Heart left ventricle (tissue), 16 donors: Measurements from ENCODE around the gene SLC17A3. TPM values are rescaled to one million over a fixed set of nuclear protein-coding genes. Genes with fewer than 3 reads are reported as not detected.

ENCODE experiments used
- ATAC-seq, 4 donors: fragments of 200-7000 bp; cut with Tn5 transposase; one replicate each; pipeline ENCODE4 v1.9.1; 2020 to 2022; ENCODE audit warnings: moderate library complexity in 4 of 4, mild to moderate bottlenecking in 3 of 4, moderate number of reproducible peaks in 1 of 4
- DNase-seq, 5 donors: peaks; one replicate each; pipeline ENCODE4 v3.0.0-alpha.2; 2020
- H3K27ac ChIP-seq, 12 donors: fragments of 200-600 bp; sonication (generic) in 4 of 12; one replicate each; pipeline versions ENCODE4 v1.5.0 to v1.8.0; 2016 to 2022; ENCODE audit warnings: mild to moderate bottlenecking in 2 of 12
- H3K27me3 ChIP-seq, 9 donors: fragments of 200-600 bp; sonication (generic) in 2 of 9; one replicate each; pipeline versions ENCODE4 v1.5.1 to v1.8.0; 2016 to 2022; ENCODE audit warnings: mild to moderate bottlenecking in 3 of 9
- H3K36me3 ChIP-seq, 9 donors: fragments of 200-600 bp; sonication (generic) in 2 of 9; one replicate each; pipeline versions ENCODE4 v1.5.0 to v1.8.0; 2018 to 2022; ENCODE audit warnings: mild to moderate bottlenecking in 2 of 9
- H3K4me1 ChIP-seq, 12 donors: fragments of 200-600 bp; sonication (generic) in 4 of 12; one replicate each; pipeline versions ENCODE4 v1.5.0 to v1.8.0; 2016 to 2022; ENCODE audit warnings: mild to moderate bottlenecking in 3 of 12
- H3K4me3 ChIP-seq, 12 donors: fragments of 200-600 bp; sonication (generic) in 4 of 12; one replicate each; pipeline versions ENCODE4 v1.5.0 to v1.8.0; 2017 to 2022; ENCODE audit warnings: mild to moderate bottlenecking in 9 of 12, moderate library complexity in 4 of 12
- H3K9me3 ChIP-seq, 12 donors: fragments of 200-600 bp; sonication (generic) in 4 of 12; one replicate each; pipeline versions ENCODE4 v1.5.0 to v1.8.0; 2016 to 2022; ENCODE audit warnings: mild to moderate bottlenecking in 1 of 12
- CTCF ChIP-seq, 12 donors: fragments of 200-600 bp; sonication (generic) in 4 of 12; IDR thresholded peaks; one replicate each; pipeline versions ENCODE4 v1.5.0 to v1.8.0; 2018 to 2022; ENCODE audit warnings: antibody characterized with exemption in 12 of 12, mild to moderate bottlenecking in 5 of 12
- POLR2A ChIP-seq, 2 donors: fragments of 450-650 bp; IDR thresholded peaks; one replicate each; pipeline ENCODE4 v1.6.1; 2017; ENCODE audit warnings: antibody characterized with exemption in 2 of 2, mild to moderate bottlenecking in 2 of 2, moderate library complexity in 2 of 2
- WGBS, 4 donors: extraction: QIAGEN DNeasy Blood & Tissue Kit in 2 of 4; methylation state at CpG; one replicate each; pipeline versions ENCODE4 v1.1.5 to v1.1.7; 2013 to 2018; 5-methylcytosine and 5-hydroxymethylcytosine counted together
- intact Hi-C, 10 donors: fragments of 100-400 bp; cut with DNase I; formaldehyde crosslinking; loops; one replicate each; pipeline versions ENCODE4 v1.11.1 to v1.14.2; 2022
- polyA plus RNA-seq, 2 donors: library from polyadenylated mRNA; stranded (reverse); fragments of 200-250 nt; gene quantifications; one replicate each; pipeline ENCODE4 v1.2.3, GENCODE V29; 2013
- total RNA-seq, 9 donors: library from RNA; depleted of rRNA in 2 of 9; stranded (reverse); fragments of >200 nt in 2 of 9; fragmentation: NEBNext Ultra II Directional in 3 of 9; extraction: Animal tissue kit (Norgen Biotek cat#: 25700) in 3 of 9; gene quantifications; one replicate each; pipeline versions ENCODE4 v1.1.0 to v1.2.4, GENCODE V29; 2016 to 2023
- donor health status: ischemic (EF 13 %, LVEDD 7.1; RV severe dilation, severe dysfunction).
- donor health status: healthy with polysubstance abuse.
- donor health status: DM: no; HTN: yes; CAD: no.
- donor health status: DM: no; HTN: no; CAD: no.
- donor health status: ischemic (EF 25% LVEDD 6.9; RV normal size, moderate dysfunction).
- donor health status: ischemic (EF 25% LVEDD 5.7; RV mildly dilated, moderate dysfunction).
- donor health status: healthy.
- donor health status: DM: yes; HTN: yes; CAD: no.
- donor health status: ischemic (EF 35%, LVEDD 5.7; RV mildly dilated, moderate dysfunction).
- donor health status: nonischemic (EF 11% LVEDD 7.7; RV severe dilation, severe dysfunction).
- donor health status: DM: yes; HTN: yes; CAD: no.
- donor health status: PGD.
- donor health status: ischemic (EF 29% LVEDD 5.4; RV normal size, mild dysfunction).
- donor health status: nonischemic (EF 23%, LVEDD 6.1; RV moderate dilation, normal function).

The SLC17A3 gene
- total and polyA plus RNA-seq, 11 donors, result not detected

- intact Hi-C loops, result loop anchor here in 1 of 10 donors (10.0 kb wide), 1 partner anchor 89 kb away; no protein-coding TSS in a partner anchor
- no peak for ATAC-seq
- peaks cover 0 to 7% (median 0%) of the 10 kb centered on the region in 9 donors for H3K27me3 ChIP-seq
- TF ChIP-seq CTCF (IDR thresholded peaks at IDR 0.05), result no peak
- TF ChIP-seq POLR2A (IDR thresholded peaks at IDR 0.05), result no peak
- peaks cover 0 to 6% (median 0%) of the 10 kb centered on the region in 12 donors for H3K4me1 ChIP-seq
- WGBS, 4 donors, result 78 to 92% (median 80%) methylated on average over 1 of the region's 1 CpG
- H3K4me3 ChIP-seq, result no peak overlapping the region
- H3K9me3 ChIP-seq, result no peaks in the 10 kb centered on the region
- no peak for DNase-seq
- H3K36me3 ChIP-seq, result no peaks in the 10 kb centered on the region
- H3K27ac ChIP-seq, result no peak overlapping the region
These were observed 9.5 kb upstream of the SLC17A3 start for GRCh38 chr6:25883536-25883935.

- intact Hi-C loops, result loop anchor here in 1 of 10 donors (10.0 kb wide), 1 partner anchor 87 kb away; no protein-coding TSS in a partner anchor
- ATAC-seq, result no peak
- no peaks in the 10 kb centered on the region for H3K36me3 ChIP-seq
These were observed 8.0 kb upstream of the SLC17A3 start for GRCh38 chr6:25882051-25882496.

GRCh38 chr6:25880601-25881000 lies 6.6 kb upstream of the SLC17A3 start:
- ATAC-seq, result no peak
- no peaks in the 10 kb centered on the region for H3K9me3 ChIP-seq
- peaks cover 0 to 6% (median 0%) of the 10 kb centered on the region in 12 donors for H3K4me1 ChIP-seq
- no peaks in the 10 kb centered on the region for H3K36me3 ChIP-seq
- DNase-seq, result no peak
- H3K4me3 ChIP-seq, result no peak overlapping the region
- intact Hi-C loops, result loop anchor here in 1 of 10 donors (10.0 kb wide), 1 partner anchor 86 kb away; no protein-coding TSS in a partner anchor
- no peak overlapping the region for H3K27ac ChIP-seq
- peaks cover 0 to 7% (median 0%) of the 10 kb centered on the region in 9 donors for H3K27me3 ChIP-seq
- 83 to 91% (median 88%) methylated on average over 4 of the region's 4 CpGs for WGBS, 4 donors
- TF ChIP-seq POLR2A (IDR thresholded peaks at IDR 0.05) (no peak), CTCF (IDR thresholded peaks at IDR 0.05) (no peak)

More at GRCh38 chr6:25882051-25882496, 8.0 kb upstream of the SLC17A3 start:
- WGBS, 4 donors, result 18 to 66% (median 36%) methylated on average over 28 of the region's 28 CpGs
- H3K4me1 ChIP-seq, result peaks cover 0 to 6% (median 0%) of the 10 kb centered on the region in 12 donors
- peak in 3 of 5 donors; percentile 10 to 64 (median 16) for DNase-seq
- no peak overlapping the region for H3K27ac ChIP-seq
- TF ChIP-seq POLR2A (IDR thresholded peaks at IDR 0.05), result no peak
- TF ChIP-seq CTCF (IDR thresholded peaks at IDR 0.05), result no peak
- peaks cover 0 to 7% (median 0%) of the 10 kb centered on the region in 9 donors for H3K27me3 ChIP-seq
- H3K4me3 ChIP-seq, result peak overlapping the region in 5 of 12 donors; percentile 8 to 56 (median 29)
- no peaks in the 10 kb centered on the region for H3K9me3 ChIP-seq

GRCh38 chr6:25878721-25879322 lies 4.8 kb upstream of the SLC17A3 start:
- DNase-seq (no peak), ATAC-seq (no peak)
- TF ChIP-seq CTCF (IDR thresholded peaks at IDR 0.05) (no peak), POLR2A (IDR thresholded peaks at IDR 0.05) (no peak)
- peaks cover 0 to 6% (median 0%) of the 10 kb centered on the region in 12 donors for H3K4me1 ChIP-seq
- H3K27ac ChIP-seq, result no peak overlapping the region
- WGBS, 4 donors, result 91 to 99% (median 97%) methylated on average over 2 of the region's 2 CpGs
- H3K27me3 ChIP-seq, result peaks cover 0 to 7% (median 0%) of the 10 kb centered on the region in 9 donors
- no peaks in the 10 kb centered on the region for H3K36me3 ChIP-seq
- no peak overlapping the region for H3K4me3 ChIP-seq
- H3K9me3 ChIP-seq, result no peaks in the 10 kb centered on the region
- intact Hi-C loops, result no loop called here
